Skin of body (tissue), 2 donors: ENCODE measurements around the gene SGCD. TPM values are rescaled to one million over a fixed set of nuclear protein-coding genes. Genes with fewer than 3 reads are reported as not detected.
A peak's percentile ranks its signal among the peaks of the same experiment; 100 is the strongest.

Source experiments
- DNase-seq: peaks from one replicate; lab custom pipeline; 2025; lab: John Stamatoyannopoulos, UW
- total RNA-seq: library from RNA; depleted of rRNA; stranded (reverse); fragments of >200 nt; gene quantifications from one replicate; pipeline ENCODE4 v1.2.3, GENCODE V29; 2014

Gene SGCD
- total RNA-seq, 1 donor from 2014 or later, result 54.5 TPM

DNA sequence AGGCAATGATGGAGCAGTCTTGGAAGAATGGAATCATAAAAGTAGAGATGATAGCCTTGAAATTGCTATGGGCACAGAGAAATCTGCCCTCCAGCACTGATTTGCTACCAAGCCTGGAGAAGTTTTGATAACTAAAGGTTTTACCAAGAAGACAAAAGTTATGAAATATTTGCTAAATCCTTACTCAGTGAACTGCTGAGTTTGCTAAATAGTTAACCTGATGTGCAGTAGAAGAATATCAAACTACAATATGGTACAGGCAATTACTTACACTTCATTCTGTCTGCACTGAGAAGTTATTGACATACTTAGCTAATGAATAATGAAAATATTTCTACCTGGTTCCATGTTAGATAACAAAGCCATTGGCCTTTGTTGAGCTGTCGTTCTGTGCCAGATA, 124.5 kb downstream of the SGCD start:
- no peak for DNase-seq

GRCh38 chr5:156456857-156457256, 129.9 kb downstream of the SGCD start:
- DNase-seq, result no peak

DNA sequence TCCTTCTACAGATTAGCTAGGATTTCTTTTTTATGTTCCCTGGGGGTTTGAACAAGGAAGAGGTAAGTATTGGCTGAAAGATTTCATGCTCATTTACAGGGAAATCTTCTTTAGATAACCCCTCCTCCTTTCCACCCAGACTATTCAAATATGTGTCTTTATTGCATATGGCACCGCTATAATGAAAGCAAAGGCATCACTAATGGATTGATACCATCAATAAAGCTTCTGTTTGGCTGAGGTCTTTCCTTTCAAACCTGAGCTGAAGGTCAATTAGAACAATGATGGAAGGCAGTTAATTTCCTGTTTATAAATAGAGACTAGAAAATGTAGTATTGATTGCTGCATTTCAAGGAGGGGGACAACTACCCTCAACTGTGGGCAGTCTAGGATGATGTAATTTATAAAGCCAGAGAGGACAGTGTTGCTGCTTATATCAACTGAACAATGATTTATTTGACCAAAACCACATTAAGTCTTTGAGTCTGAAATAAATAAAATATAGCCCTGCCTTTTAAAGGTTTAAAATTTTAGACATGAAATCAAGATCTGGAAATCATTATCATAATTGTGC, 132.9 kb downstream of the SGCD start:
- no peak for DNase-seq

DNA sequence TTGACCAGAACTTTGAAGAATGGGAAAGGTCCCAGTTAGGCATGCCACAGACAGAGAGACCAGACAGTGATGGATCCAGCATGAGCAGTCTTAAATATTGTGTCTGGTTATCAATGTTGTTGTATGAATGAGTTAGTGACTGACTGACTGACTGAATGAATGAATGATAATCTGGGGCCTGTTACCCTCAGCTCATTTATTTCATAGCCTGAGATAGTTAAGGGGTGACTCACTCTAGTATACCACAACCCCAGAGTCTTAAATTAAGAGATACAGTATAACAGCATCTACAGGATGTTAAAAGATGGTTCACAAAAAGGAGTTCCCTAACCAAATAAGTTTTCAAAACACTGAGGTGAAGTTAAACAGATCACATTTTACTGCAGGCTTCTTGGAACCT, 133.5 kb downstream of the SGCD start:
- no peak for DNase-seq

DNA sequence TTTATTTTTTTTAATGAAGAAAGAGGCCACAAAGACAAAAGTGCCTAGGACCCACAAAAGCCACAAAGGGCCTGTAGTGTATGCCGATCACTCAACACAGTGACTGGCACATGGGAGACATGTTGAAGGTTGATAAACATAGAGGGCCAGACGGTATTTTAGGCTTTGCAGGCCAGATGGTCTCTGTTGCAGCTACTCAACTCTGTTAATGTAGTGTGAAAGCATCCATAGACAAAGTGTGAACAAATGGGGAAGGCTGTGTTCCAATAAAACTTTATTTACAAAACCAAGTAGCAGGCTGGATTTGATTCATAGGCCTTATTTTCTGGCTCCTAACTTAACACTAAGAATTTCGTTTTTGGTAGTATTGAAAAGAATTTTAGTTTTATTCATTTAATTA, 139.9 kb downstream of the SGCD start:
- no peak for DNase-seq

DNA sequence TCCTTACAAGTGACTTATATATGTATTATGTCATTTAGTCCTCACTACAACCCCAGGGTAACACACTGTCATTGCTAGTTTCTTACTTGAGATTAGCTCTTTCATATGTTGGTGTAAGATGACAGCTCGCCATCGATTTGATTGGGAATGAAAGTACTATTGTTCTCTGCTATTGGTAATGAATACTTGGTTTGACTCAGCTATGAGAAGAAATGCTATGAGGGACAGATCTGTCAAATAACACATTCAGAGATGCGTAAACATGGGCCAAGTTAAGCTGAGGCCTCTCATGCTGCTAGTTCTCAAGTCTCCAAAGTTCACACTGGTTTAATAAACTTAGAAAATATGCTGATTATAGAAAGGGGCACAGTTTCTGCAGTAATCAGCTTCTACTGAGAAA, 142.7 kb downstream of the SGCD start:
- DNase-seq, result no peak

- DNase-seq, result no peak
These were observed 144.9 kb downstream of the SGCD start for GRCh38 chr5:156471893-156472292.

- no peak for DNase-seq
These were observed 146.4 kb downstream of the SGCD start for GRCh38 chr5:156473269-156473908.

GRCh38 chr5:156474251-156474650, 147.3 kb downstream of the SGCD start:
- peak; percentile 11 for DNase-seq

DNA sequence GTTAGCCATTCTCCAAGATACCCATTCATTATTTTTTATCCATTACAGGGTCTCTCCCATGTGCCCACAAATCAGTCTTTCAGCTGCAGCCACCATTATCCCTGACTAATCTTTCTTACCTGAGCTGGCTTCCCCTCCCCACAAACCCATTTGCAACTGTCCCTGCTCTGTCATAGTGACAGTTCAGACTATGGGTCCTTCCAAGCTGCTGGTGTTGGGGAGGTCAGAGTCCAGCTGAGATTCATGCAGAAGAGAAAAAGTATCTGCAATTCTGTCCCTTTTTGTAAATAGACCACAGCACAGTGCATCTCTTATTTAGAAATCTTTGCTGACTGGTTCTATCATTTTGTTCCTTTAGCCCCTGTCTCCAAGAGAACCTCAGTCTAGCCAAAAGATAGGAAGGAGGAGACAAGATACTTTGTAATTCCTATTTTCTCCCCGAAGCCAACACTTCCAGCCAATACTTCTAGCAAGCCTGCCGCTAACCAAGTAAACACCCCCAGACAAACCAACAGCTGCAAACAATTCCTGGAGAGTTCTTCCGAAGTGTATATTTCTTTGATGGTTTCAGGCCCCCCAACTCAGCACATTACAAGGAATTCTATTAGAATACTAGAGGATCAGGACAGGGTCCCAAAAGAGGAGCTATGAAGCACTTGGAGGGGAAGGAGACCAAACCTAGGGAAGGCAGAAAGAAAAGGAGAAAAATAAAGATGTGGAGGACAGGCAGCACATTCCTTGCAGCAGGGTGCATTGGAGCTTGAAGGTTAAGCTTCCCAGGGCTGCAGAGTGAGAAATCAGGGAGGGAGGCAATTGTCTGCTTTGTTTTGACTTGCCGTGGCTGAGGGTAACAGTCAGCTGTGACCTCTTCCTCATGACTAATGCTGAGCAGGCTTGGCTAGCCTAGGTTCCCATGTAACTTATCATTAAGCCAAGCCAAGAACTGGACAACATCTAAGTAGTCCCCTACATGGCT, 148.5 kb downstream of the SGCD start:
- DNase-seq, result peak; percentile 70

GRCh38 chr5:156476158-156476551, 149.2 kb downstream of the SGCD start:
- no peak for DNase-seq

GRCh38 chr5:156476678-156477077, 149.7 kb downstream of the SGCD start:
- DNase-seq, result no peak

- no peak for DNase-seq
These were observed 150.2 kb downstream of the SGCD start for GRCh38 chr5:156477196-156477595.

DNA sequence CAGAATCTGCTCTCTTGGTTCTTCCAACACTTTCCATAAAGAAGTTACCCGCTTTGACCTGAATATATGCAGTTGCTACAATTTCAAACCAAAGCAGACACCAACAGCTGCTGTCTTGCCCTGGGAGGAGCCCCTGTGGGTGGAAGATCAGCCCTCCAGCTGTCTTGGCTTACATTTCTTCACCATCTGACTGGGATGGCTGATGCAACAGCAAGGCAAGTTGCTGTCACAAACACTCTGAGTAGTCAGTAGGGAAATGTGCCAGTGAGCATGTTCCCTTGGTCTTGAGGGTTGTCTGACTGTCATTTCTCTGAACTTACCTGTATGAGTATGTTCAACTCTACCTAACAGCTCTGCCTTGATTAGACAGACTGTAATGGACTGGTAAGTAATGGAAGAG, 152.9 kb downstream of the SGCD start:
- peak; percentile 38 for DNase-seq

DNA sequence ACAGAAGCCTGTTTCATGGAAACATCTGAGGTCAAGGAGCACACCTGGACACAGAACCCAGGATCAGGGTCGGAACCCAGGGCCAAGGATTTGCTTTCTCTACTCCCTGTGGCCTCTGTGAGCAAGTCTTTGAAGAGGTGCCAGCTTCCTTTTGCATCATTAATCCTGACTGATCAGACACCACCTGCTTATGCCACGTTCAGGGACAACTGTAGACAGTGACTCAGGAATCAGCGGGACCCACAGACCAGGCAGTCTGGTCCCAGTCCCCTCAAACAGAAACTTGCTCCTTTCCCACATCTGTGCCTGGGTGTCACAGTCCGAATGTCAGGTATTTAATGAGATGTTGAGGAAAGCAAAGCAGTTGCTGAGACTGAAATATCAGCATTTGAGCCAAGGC, 154.8 kb downstream of the SGCD start:
- DNase-seq, result no peak

- DNase-seq, result no peak
These were observed 155.9 kb downstream of the SGCD start for GRCh38 chr5:156482818-156483217.

- no peak for DNase-seq
These were observed 159.7 kb downstream of the SGCD start for GRCh38 chr5:156486394-156487238.

GRCh38 chr5:156491766-156492165, 164.8 kb downstream of the SGCD start:
- DNase-seq, result no peak

DNA sequence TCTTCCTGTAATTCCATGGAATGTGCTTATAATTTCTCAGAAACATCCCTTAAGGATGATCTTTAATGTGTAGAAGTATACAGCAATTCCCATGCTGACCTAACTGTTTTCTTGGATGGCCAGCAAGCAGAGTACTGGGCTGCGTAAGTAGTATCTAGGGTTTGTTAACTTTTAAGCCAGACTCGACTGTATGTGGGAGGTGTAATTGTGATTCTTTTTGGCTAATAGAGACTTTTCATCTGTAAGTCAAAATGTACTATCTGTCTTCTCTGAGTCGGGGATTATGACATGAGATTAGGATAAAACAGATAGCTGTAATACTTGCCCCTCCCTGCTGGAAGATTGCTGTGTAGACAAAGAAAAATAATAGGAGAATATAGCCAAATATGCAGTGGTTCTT, 169.3 kb downstream of the SGCD start:
- DNase-seq, result no peak

GRCh38 chr5:156497804-156498208, 170.8 kb downstream of the SGCD start:
- DNase-seq, result no peak

DNA sequence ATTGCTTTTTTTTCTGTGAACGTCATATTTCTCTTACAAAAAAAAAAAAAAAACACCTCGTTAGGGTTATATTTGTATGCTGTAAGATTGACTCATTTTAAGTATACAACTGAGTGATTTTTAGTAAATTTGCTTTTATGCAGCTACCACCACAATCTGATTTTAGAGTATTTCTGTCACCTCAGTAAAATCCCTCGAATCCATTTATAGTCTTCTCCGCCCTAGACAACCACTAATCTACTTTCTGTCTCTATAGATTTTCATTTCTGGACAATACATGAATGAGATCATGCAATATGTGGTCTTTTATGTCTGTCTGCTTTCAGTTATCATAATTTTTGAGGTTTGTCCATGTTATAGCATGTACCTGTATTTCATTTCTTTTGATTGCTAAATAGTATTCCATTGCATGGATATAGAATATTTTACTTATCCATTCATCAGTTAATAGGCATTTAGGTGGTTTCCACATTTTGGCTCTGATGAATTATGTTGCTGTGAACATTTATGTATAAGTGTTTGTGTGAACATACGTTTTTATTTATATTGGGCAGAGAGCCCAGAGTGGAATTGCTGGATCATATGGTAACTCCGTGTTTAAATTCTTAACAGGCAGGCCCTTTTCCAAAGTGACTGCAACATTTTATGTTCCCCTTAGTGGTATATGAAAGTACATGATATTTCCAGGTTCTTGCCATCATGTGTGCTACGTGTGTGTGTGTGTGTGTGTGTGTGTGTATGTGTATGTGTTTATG, 171.4 kb downstream of the SGCD start:
- DNase-seq, result peak; percentile 87
